ENCODE data around the gene STIMATE.

GRCh38 chr3:52845691-52846431 lies 51.5 kb downstream of the STIMATE start:
- TF ChIP-seq CTCF (IDR thresholded peaks at IDR 0.05) (peak; percentile 35), POLR2AphosphoS5 (IDR thresholded peaks at IDR 0.05; ENCODE audit: low read depth, low read length) (no peak), SIN3A (IDR thresholded peaks at IDR 0.05; ENCODE audit: borderline replicate concordance, insufficient read depth, low read depth, low read length) (no peak)

All from Panc1 (cell line).